Stomach (tissue), 4 donors: ENCODE measurements around the gene GDF9.

Source experiments
- CTCF ChIP-seq, 7 experiments: fragments of 450-650 bp in 4 of 7; fragments of 200-600 bp in 3 of 7; sonication (generic) in 3 of 7; IDR thresholded peaks; one replicate each; pipeline ENCODE4 v1.5.1; 2016 to 2019; ENCODE audit warnings: antibody characterized with exemption in 7 of 7, control low read depth in 2 of 7, mild to moderate bottlenecking in 1 of 7
- POLR2A ChIP-seq, 4 donors: fragments of 450-650 bp; IDR thresholded peaks; one replicate each; pipeline ENCODE4 v1.6.1; 2016; ENCODE audit warnings: antibody characterized with exemption in 4 of 4, control low read depth in 2 of 4, mild to moderate bottlenecking in 1 of 4, moderate library complexity in 1 of 4
- POLR2AphosphoS5 ChIP-seq, 3 donors: sonication (generic); formaldehyde crosslinking; IDR thresholded peaks; one replicate each; pipeline ENCODE4 v1.6.1; 2016; ENCODE audit warnings: antibody characterized with exemption in 3 of 3

- TF ChIP-seq CTCF (IDR thresholded peaks at IDR 0.05): no peak
- no peak for TF ChIP-seq POLR2AphosphoS5 (IDR thresholded peaks at IDR 0.05)
- TF ChIP-seq POLR2A (IDR thresholded peaks at IDR 0.05): no peak
These were observed 780 bp upstream of the GDF9 start for GRCh38 chr5:132867046-132867451.
